Smooth muscle cell (in vitro differentiated cells): ENCODE data around the gene HERC4. TPM values are rescaled to one million over a fixed set of nuclear protein-coding genes. Genes with fewer than 3 reads are reported as not detected.

Source experiments
- DNase-seq: peaks from one replicate; lab custom pipeline; 2025; ENCODE audit not compliant: unreplicated experiment; lab: John Stamatoyannopoulos, UW
- H2AFZ ChIP-seq: fragments of 200-600 bp; sonication (generic); 2 replicates; pipeline ENCODE4 v1.6.0; 2016; ENCODE audit warnings: antibody characterized with exemption, low read depth, mild to moderate bottlenecking
- H3F3A ChIP-seq: fragments of 200-600 bp; sonication (generic); 2 replicates; pipeline ENCODE4 v1.6.0; 2017; ENCODE audit warnings: antibody characterized with exemption, low read depth
- H3K27ac ChIP-seq: fragments of 200-600 bp; sonication (generic); 2 replicates; pipeline ENCODE4 v1.5.1; 2016; ENCODE audit warnings: low read depth, mild to moderate bottlenecking
- H3K27me3 ChIP-seq: fragments of 200-600 bp; sonication (generic); 2 replicates; pipeline ENCODE4 v1.6.1; 2016; ENCODE audit warnings: low read depth, mild to moderate bottlenecking
- H3K36me3 ChIP-seq: fragments of 200-600 bp; sonication (generic); 2 replicates; pipeline ENCODE4 v1.5.1; 2016; ENCODE audit warnings: low read depth
- H3K4me1 ChIP-seq: fragments of 200-600 bp; sonication (generic); 2 replicates; pipeline ENCODE4 v1.5.1; 2016; ENCODE audit warnings: low read depth
- H3K4me2 ChIP-seq: fragments of 200-600 bp; sonication (generic); 2 replicates; pipeline ENCODE4 v1.6.0; 2016; ENCODE audit warnings: mild to moderate bottlenecking
- H3K4me3 ChIP-seq: fragments of 200-600 bp; sonication (generic); 2 replicates; pipeline ENCODE4 v1.5.1; 2016; ENCODE audit warnings: mild to moderate bottlenecking
- H3K79me2 ChIP-seq: fragments of 200-600 bp; sonication (generic); 2 replicates; pipeline ENCODE4 v1.6.0; 2016; ENCODE audit warnings: low read depth, mild to moderate bottlenecking
- H3K9ac ChIP-seq: fragments of 200-600 bp; sonication (generic); 2 replicates; pipeline ENCODE4 v1.6.0; 2016; ENCODE audit warnings: low read depth
- H3K9me3 ChIP-seq: fragments of 200-600 bp; sonication (generic); replicated peaks from 2 replicates; pipeline ENCODE4 v1.5.1; 2016; ENCODE audit warnings: low read depth
- H4K20me1 ChIP-seq: fragments of 200-600 bp; sonication (generic); 2 replicates; pipeline ENCODE4 v1.6.0; 2016; ENCODE audit warnings: low read depth
- WGBS: methylation state at CpG from one replicate; pipeline ENCODE4 v1.1.7; 2016; ENCODE audit warnings: low lambda C conversion rate; 5-methylcytosine and 5-hydroxymethylcytosine counted together
- polyA plus RNA-seq: library from polyadenylated mRNA; unstranded; fragments of >200 nt; fragmentation: Nextera tagmentation; extraction: Ambion mirVana; gene quantifications from 2 replicates; pipeline ENCODE4 v1.2.1, GENCODE V29; 2016
- total RNA-seq: library from RNA; depleted of rRNA; stranded (reverse); fragments of >200 nt; gene quantifications from 2 replicates; pipeline ENCODE4 v1.2.3, GENCODE V29; 2014
- TF ChIP-seq, protein P1 (sequence below): fragments of 200-600 bp; sonication (generic); IDR thresholded peaks from 2 replicates; pipeline ENCODE4 v1.5.1; 2017; ENCODE audit warnings: borderline replicate concordance, mild to moderate bottlenecking, antibody characterized with exemption; ENCODE audit not compliant: insufficient read depth, poor library complexity, severe bottlenecking

HERC4 gene
- total and polyA plus RNA-seq, 2 experiments from 2014 or later: 19.5 to 41.2 TPM

DNA sequence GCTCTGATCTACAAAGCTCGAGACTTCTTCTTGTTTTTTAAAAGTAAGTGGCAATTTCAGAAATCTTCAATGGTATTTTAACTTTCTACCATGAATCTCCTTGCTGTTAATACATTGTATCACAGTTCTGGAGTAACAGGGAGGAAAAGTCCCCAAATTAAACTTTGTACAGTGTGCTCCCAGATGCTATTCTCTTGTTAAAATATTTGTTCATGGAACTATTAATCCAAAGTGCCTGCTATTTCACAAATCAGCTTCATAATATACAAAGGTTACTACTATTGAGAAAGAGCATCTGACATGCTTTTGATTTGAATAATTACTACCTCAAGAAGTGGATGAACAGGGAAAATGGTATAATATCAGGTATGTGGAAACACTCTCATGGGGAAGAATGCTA, 154.0 kb downstream of the HERC4 start:
- Histone ChIP-seq H4K20me1 (no peaks in the 10 kb centered on the region), H3K4me3 (no peak overlapping the region), H3K9ac (no peak overlapping the region), H3K4me2 (no peak overlapping the region), H3K4me1 (no peaks in the 10 kb centered on the region), H3K27me3 (no peaks in the 10 kb centered on the region), H3F3A (no peaks in the 10 kb centered on the region), H3K9me3 (no peaks in the 10 kb centered on the region), H3K27ac (no peak overlapping the region), H3K79me2 (no peaks in the 10 kb centered on the region), H2AFZ (no peak overlapping the region), H3K36me3 (peaks cover 9% of the 10 kb centered on the region)
- WGBS: 97% methylated on average over 1 of the region's 1 CpG
- TF ChIP-seq, protein P1, sequence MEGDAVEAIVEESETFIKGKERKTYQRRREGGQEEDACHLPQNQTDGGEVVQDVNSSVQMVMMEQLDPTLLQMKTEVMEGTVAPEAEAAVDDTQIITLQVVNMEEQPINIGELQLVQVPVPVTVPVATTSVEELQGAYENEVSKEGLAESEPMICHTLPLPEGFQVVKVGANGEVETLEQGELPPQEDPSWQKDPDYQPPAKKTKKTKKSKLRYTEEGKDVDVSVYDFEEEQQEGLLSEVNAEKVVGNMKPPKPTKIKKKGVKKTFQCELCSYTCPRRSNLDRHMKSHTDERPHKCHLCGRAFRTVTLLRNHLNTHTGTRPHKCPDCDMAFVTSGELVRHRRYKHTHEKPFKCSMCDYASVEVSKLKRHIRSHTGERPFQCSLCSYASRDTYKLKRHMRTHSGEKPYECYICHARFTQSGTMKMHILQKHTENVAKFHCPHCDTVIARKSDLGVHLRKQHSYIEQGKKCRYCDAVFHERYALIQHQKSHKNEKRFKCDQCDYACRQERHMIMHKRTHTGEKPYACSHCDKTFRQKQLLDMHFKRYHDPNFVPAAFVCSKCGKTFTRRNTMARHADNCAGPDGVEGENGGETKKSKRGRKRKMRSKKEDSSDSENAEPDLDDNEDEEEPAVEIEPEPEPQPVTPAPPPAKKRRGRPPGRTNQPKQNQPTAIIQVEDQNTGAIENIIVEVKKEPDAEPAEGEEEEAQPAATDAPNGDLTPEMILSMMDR: no peak
- no peak for DNase-seq

GRCh38 chr10:67917679-67918078, 157.4 kb downstream of the HERC4 start:
- H3K36me3 ChIP-seq: peaks cover 10% of the 10 kb centered on the region

DNA sequence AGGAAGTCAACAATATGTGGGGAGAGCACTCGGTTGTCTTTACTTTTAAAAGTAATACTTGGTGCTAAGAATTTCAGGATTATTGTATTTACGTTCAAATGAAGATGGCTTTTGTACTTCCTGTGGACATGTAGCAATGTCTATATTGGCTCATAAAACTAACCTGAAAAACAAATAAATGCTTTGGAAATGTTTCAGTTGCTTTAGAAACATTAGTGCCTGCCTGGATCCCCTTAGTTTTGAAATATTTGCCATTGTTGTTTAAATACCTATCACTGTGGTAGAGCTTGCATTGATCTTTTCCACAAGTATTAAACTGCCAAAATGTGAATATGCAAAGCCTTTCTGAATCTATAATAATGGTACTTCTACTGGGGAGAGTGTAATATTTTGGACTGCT, 157.9 kb downstream of the HERC4 start:
- Histone ChIP-seq H3K4me3 (no peak overlapping the region), H4K20me1 (no peaks in the 10 kb centered on the region), H3K79me2 (no peaks in the 10 kb centered on the region), H3K4me1 (no peaks in the 10 kb centered on the region), H3K4me2 (no peak overlapping the region), H3K9me3 (no peaks in the 10 kb centered on the region), H3K27me3 (no peaks in the 10 kb centered on the region), H2AFZ (no peak overlapping the region), H3F3A (no peaks in the 10 kb centered on the region), H3K27ac (no peak overlapping the region), H3K36me3 (peaks cover 15% of the 10 kb centered on the region), H3K9ac (no peak overlapping the region)
- TF ChIP-seq, protein P1: no peak
- 93% methylated on average over 2 of the region's 2 CpGs for WGBS
- DNase-seq: no peak

More at GRCh38 chr10:67917679-67918078, 157.4 kb downstream of the HERC4 start:
- Histone ChIP-seq H3K27ac (no peak overlapping the region), H2AFZ (no peak overlapping the region), H4K20me1 (no peaks in the 10 kb centered on the region), H3F3A (no peaks in the 10 kb centered on the region), H3K4me3 (no peak overlapping the region), H3K27me3 (no peaks in the 10 kb centered on the region), H3K9me3 (no peaks in the 10 kb centered on the region), H3K4me2 (no peak overlapping the region), H3K4me1 (no peaks in the 10 kb centered on the region), H3K9ac (no peak overlapping the region), H3K79me2 (no peaks in the 10 kb centered on the region)
- TF ChIP-seq, protein P1: no peak
- WGBS: 98% methylated on average over 1 of the region's 1 CpG
- no peak for DNase-seq

GRCh38 chr10:67914777-67915340, 160.2 kb downstream of the HERC4 start:
- H2AFZ ChIP-seq: no peak overlapping the region
- H3K79me2 ChIP-seq: no peaks in the 10 kb centered on the region
- no peaks in the 10 kb centered on the region for H3K27me3 ChIP-seq
- no peaks in the 10 kb centered on the region for H3K4me1 ChIP-seq
- TF ChIP-seq, protein P1: no peak
- H3K4me2 ChIP-seq: no peak overlapping the region
- H3K9ac ChIP-seq: no peak overlapping the region
- 99% methylated on average over 8 of the region's 8 CpGs for WGBS
- no peak for DNase-seq
- H4K20me1 ChIP-seq: no peaks in the 10 kb centered on the region
- no peak overlapping the region for H3K4me3 ChIP-seq
- H3K36me3 ChIP-seq: peaks cover 21% of the 10 kb centered on the region
- H3F3A ChIP-seq: no peaks in the 10 kb centered on the region
- no peak overlapping the region for H3K27ac ChIP-seq
- H3K9me3 ChIP-seq: no peaks in the 10 kb centered on the region
